Heart right ventricle (tissue), 16 donors: ENCODE measurements around the gene ERGIC1. TPM values are rescaled to one million over a fixed set of nuclear protein-coding genes. Genes with fewer than 3 reads are reported as not detected.

Experiments used
- ATAC-seq, 8 donors: fragments of 200-7000 bp; cut with Tn5 transposase; one replicate each; pipeline ENCODE4 v1.9.1; 2020; ENCODE audit warnings: mild to moderate bottlenecking in 8 of 8, moderate library complexity in 8 of 8, moderate number of reproducible peaks in 1 of 8
- DNase-seq, 2 donors: peaks; one replicate each; pipeline ENCODE4 v3.0.0-alpha.2; 2020
- H3K27ac ChIP-seq, 10 donors: fragments of 200-600 bp; sonication (generic) in 2 of 10; one replicate each; pipeline versions ENCODE4 v1.5.0 to v1.8.0; 2020 to 2022; ENCODE audit warnings: mild to moderate bottlenecking in 3 of 10
- H3K27me3 ChIP-seq, 7 donors: fragments of 200-600 bp; one replicate each; pipeline ENCODE4 v1.8.0; 2021 to 2022; ENCODE audit warnings: mild to moderate bottlenecking in 2 of 7
- H3K36me3 ChIP-seq, 9 donors: fragments of 200-600 bp; sonication (generic) in 1 of 9; one replicate each; pipeline versions ENCODE4 v1.5.0 to v1.8.0; 2020 to 2022; ENCODE audit warnings: mild to moderate bottlenecking in 2 of 9
- H3K4me1 ChIP-seq, 9 donors: fragments of 200-600 bp; sonication (generic) in 1 of 9; one replicate each; pipeline versions ENCODE4 v1.5.0 to v1.8.0; 2020 to 2022; ENCODE audit warnings: mild to moderate bottlenecking in 4 of 9
- H3K4me3 ChIP-seq, 10 donors: fragments of 200-600 bp; sonication (generic) in 2 of 10; one replicate each; pipeline versions ENCODE4 v1.5.0 to v1.8.0; 2020 to 2022; ENCODE audit warnings: mild to moderate bottlenecking in 7 of 10, moderate library complexity in 2 of 10
- H3K9me3 ChIP-seq, 11 donors: fragments of 200-600 bp in 10 of 11; sonication (generic) in 2 of 11; one replicate each; pipeline versions ENCODE4 v1.5.0 to v1.8.0; 2013 to 2022; ENCODE audit warnings: mild to moderate bottlenecking in 2 of 11, control low read depth in 1 of 11, moderate library complexity in 1 of 11
- WGBS, 2 donors: extraction: QIAGEN DNeasy Blood & Tissue Kit; methylation state at CpG; one replicate each; pipeline ENCODE4 v1.1.7; 2013; ENCODE audit warnings: inconsistent platforms in 1 of 2; 5-methylcytosine and 5-hydroxymethylcytosine counted together
- intact Hi-C, 10 donors: fragments of 100-400 bp; cut with DNase I; formaldehyde crosslinking; loops; one replicate each; pipeline versions ENCODE4 v1.11.1 to v1.14.2; 2022
- polyA plus RNA-seq, 2 donors: library from polyadenylated mRNA; stranded (reverse); fragments of 200-250 nt; gene quantifications; one replicate each; pipeline ENCODE4 v1.2.3, GENCODE V29; 2013
- total RNA-seq, 10 donors: library from RNA; stranded (reverse); fragmentation: NEBNext Ultra II Directional in 3 of 10; extraction: Animal tissue kit (Norgen Biotek cat#: 25700) in 3 of 10; gene quantifications; one replicate each; pipeline versions ENCODE4 v1.2.1 to v1.2.4, GENCODE V29; 2021 to 2023
- TF ChIP-seq, protein P1 (sequence below), 9 donors: fragments of 200-600 bp; sonication (generic) in 2 of 9; IDR thresholded peaks; one replicate each; pipeline versions ENCODE4 v1.5.0 to v1.8.0; 2021 to 2022; ENCODE audit warnings: antibody characterized with exemption in 9 of 9, mild to moderate bottlenecking in 5 of 9, moderate library complexity in 1 of 9
- donor health status: Arrhythmogenic right ventricular cardiomyopathy.
- donor health status: ischemic (EF 13 %, LVEDD 7.1; RV severe dilation, severe dysfunction).
- donor health status: healthy with polysubstance abuse.
- donor health status: DM: no; HTN: yes; CAD: no.
- donor health status: DM: no; HTN: no; CAD: no.
- donor health status: ischemic (EF 25% LVEDD 6.9; RV normal size, moderate dysfunction).
- donor health status: ischemic (EF 25% LVEDD 5.7; RV mildly dilated, moderate dysfunction).
- donor health status: healthy.
- donor health status: DM: yes; HTN: yes; CAD: no.
- donor health status: Ischemic cardiomyopathy.
- donor health status: ischemic (EF 35%, LVEDD 5.7; RV mildly dilated, moderate dysfunction).
- donor health status: nonischemic (EF 11% LVEDD 7.7; RV severe dilation, severe dysfunction).
- donor health status: DM: yes; HTN: yes; CAD: no.
- donor health status: PGD.
- donor health status: ischemic (EF 29% LVEDD 5.4; RV normal size, mild dysfunction).
- donor health status: nonischemic (EF 23%, LVEDD 6.1; RV moderate dilation, normal function).

Gene ERGIC1
- total and polyA plus RNA-seq, 12 donors, result 48.0 to 91.9 (median 72.5) TPM

DNA sequence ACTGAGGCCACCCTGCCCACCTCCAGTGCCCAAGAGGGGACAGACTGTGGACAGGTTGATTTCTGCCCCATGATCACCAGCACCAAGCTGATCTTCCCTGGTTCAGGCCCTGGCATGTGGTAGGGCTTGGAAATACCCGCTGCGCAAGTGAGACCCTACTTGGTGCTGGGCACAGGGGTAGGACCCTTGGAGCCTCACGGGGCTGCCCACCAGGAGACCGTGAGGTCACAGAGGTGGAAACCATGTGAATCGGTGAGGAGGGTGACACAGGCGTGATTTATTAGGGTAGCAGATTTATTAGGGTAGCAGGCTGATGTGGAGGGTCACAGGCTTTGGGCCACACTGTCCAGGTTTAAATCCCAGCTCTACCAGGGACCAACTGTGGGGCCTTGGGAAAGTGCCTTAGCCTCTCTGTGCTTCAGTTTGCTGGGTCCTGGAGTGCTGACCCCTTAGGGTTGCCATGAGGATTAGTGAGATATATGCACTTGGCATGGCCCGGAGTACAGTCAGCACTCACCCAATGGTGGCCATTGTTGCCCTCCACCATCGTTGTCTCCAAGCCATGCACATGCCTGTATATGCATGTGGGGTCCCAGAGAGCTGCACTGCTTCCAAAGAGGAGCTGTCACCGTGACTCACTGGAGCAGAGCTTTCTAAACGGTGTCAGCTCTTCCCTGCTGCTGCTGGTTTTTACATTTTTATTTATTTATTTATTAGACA lies 42.2 kb upstream of the ERGIC1 start:
- no peaks in the 10 kb centered on the region for H3K27me3 ChIP-seq
- no peak overlapping the region for H3K4me3 ChIP-seq
- DNase-seq, result no peak
- no peak overlapping the region for H3K27ac ChIP-seq
- peaks cover 16 to 75% (median 50%) of the 10 kb centered on the region in 9 donors for H3K4me1 ChIP-seq
- no peaks in the 10 kb centered on the region for H3K9me3 ChIP-seq
- intact Hi-C loops, result loop anchor here in 1 of 10 donors (10.0 kb wide), 1 partner anchor 63 kb away; no protein-coding TSS in a partner anchor
- ATAC-seq, result no peak
- H3K36me3 ChIP-seq, result no peaks in the 10 kb centered on the region
- WGBS, 2 donors, result 96 to 97% methylated on average over 10 of the region's 10 CpGs
- TF ChIP-seq, protein P1, sequence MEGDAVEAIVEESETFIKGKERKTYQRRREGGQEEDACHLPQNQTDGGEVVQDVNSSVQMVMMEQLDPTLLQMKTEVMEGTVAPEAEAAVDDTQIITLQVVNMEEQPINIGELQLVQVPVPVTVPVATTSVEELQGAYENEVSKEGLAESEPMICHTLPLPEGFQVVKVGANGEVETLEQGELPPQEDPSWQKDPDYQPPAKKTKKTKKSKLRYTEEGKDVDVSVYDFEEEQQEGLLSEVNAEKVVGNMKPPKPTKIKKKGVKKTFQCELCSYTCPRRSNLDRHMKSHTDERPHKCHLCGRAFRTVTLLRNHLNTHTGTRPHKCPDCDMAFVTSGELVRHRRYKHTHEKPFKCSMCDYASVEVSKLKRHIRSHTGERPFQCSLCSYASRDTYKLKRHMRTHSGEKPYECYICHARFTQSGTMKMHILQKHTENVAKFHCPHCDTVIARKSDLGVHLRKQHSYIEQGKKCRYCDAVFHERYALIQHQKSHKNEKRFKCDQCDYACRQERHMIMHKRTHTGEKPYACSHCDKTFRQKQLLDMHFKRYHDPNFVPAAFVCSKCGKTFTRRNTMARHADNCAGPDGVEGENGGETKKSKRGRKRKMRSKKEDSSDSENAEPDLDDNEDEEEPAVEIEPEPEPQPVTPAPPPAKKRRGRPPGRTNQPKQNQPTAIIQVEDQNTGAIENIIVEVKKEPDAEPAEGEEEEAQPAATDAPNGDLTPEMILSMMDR (IDR thresholded peaks at IDR 0.05), result no peak

- TF ChIP-seq, protein P1 (IDR thresholded peaks at IDR 0.05), result no peak
- Histone ChIP-seq H3K36me3 (no peaks in the 10 kb centered on the region), H3K4me1 (peaks cover 16 to 84% (median 50%) of the 10 kb centered on the region in 9 donors), H3K27ac (peak overlapping the region in 2 of 10 donors; percentile 11 to 95), H3K27me3 (no peaks in the 10 kb centered on the region), H3K9me3 (no peaks in the 10 kb centered on the region), H3K4me3 (no peak overlapping the region)
- WGBS, 2 donors, result 90 to 91% methylated on average over 13 of the region's 13 CpGs
- intact Hi-C loops, result loop anchor here in 1 of 10 donors (10.0 kb wide), 1 partner anchor 62 kb away; no protein-coding TSS in a partner anchor
- ATAC-seq (no peak), DNase-seq (no peak)
These were observed 41.1 kb upstream of the ERGIC1 start for GRCh38 chr5:172792701-172793570.

DNA sequence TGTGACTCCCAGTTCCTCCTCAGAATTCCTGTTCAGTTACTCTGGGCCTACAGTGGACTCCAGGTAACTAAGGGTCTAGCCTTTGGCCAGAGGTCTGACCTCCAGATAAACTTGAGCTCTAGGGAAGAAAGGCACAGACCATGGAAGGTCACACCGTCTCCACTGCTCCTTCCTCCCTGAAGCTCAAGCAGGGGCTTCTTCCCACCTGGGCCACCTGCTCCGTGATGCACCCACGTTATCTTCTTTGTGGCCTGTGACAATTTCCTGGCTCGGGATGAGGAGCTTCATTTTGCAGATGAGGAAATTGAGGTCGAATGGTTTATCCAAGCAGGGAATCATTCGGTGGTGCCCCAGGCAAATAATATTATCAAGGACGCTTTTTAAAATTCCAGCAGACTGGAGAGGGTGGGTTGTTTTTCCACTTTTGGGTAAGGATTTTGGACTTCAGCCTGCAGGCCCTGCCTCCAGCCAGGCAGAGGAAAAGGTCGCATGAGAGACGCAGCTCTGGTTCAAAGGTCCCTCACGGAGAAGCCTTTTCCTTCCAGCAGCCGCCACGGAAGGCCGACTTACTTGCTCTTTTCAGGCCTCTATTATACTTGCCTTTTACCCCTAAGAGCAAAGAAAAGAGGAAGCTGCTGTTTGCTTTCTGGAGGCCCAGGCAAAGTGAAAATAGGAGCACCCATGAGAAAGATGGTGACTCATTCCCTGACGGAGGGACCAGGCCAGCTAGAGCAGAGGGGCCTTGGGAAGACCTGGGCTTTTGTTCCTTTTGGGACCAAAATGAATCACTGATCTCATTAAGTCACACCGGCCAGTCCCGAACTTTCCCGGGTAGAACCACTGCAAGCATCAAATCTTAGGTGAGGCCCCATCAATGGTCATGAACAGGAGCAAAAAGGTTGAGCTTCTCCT lies 40.2 kb upstream of the ERGIC1 start:
- H3K27me3 ChIP-seq, result no peaks in the 10 kb centered on the region
- intact Hi-C loops, result loop anchor here in 1 of 10 donors (10.0 kb wide), 1 partner anchor 61 kb away; no protein-coding TSS in a partner anchor
- no peaks in the 10 kb centered on the region for H3K36me3 ChIP-seq
- peaks cover 16 to 84% (median 41%) of the 10 kb centered on the region in 9 donors for H3K4me1 ChIP-seq
- no peak for DNase-seq
- ATAC-seq, result no peak
- H3K4me3 ChIP-seq, result no peak overlapping the region
- H3K9me3 ChIP-seq, result no peaks in the 10 kb centered on the region
- H3K27ac ChIP-seq, result peak overlapping the region in 8 of 10 donors; percentile 31 to 95 (median 77)
- TF ChIP-seq, protein P1 (IDR thresholded peaks at IDR 0.05), result no peak
- 84 to 86% methylated on average over 17 of the region's 17 CpGs for WGBS, 2 donors
